GM12878 (cell line): ENCODE results near the gene ABCC11. TPM values are rescaled to one million over a fixed set of nuclear protein-coding genes. Genes with fewer than 3 reads are reported as not detected.

Source experiments
- ATAC-seq: fragments of 200-7000 bp; cut with Tn5 transposase; 3 replicates; pipeline ENCODE4 v1.9.1; 2020; ENCODE audit warnings: mild to moderate bottlenecking, moderate library complexity
- BruUV-seq: library from RNA; stranded (reverse); fragments of 400-500 nt; replicated peaks from 2 replicates; lab custom pipeline; 2021; lab: Mats Ljungman, UMichigan
- CTCF ChIA-PET: fragments of 300-600 bp; sonication (Branson Sonifier 250); formaldehyde crosslinking; extraction: SDS; loops from one replicate; lab custom pipeline; 2021; ENCODE audit warnings: inconsistent platforms; lab: Yijun Ruan, JAX
- POLR2A ChIA-PET: fragments of 350-600 bp; formaldehyde crosslinking; extraction: SDS; loops from one replicate; lab custom pipeline; 2021; ENCODE audit warnings: inconsistent platforms; lab: Charles Lee
- RAD21 ChIA-PET: fragments of 300-600 bp; sonication (Branson Sonifier 250); formaldehyde crosslinking; loops from one replicate; lab custom pipeline; 2023; ENCODE audit warnings: antibody characterized with exemption; ENCODE audit not compliant: unreplicated experiment; lab: Charles Lee
- SMC1A ChIA-PET: fragments of 300-600 bp; sonication (Branson Sonifier 250); formaldehyde crosslinking; loops from one replicate; lab custom pipeline; 2023; ENCODE audit not compliant: unreplicated experiment, uncharacterized antibody; lab: Charles Lee
- DNase-seq: peaks from one replicate; pipeline ENCODE4 v3.0.0-alpha.2; 2011; ENCODE audit warnings: low read depth, low spot score
- FAIRE-seq: peaks from 3 replicates; lab custom pipeline; 2011; peaks lifted over from hg19 to GRCh38; lab: Jason Lieb, UNC
- H2AFZ ChIP-seq: 2 replicates; pipeline ENCODE4 v1.6.0; 2011; ENCODE audit warnings: low read depth, low read length, control low read depth; ENCODE audit not compliant: control insufficient read depth
- H3K27ac ChIP-seq: 2 replicates; pipeline ENCODE4 v1.5.1; 2011; ENCODE audit warnings: control low read depth; ENCODE audit not compliant: control insufficient read depth, insufficient read depth
- H3K27me3 ChIP-seq, 2 experiments: replicated peaks in 1 of 2; 2 replicates each; pipeline versions ENCODE4 v1.6.0 to v1.6.1; 2011; ENCODE audit warnings: low read length in 1 of 2; ENCODE audit not compliant: control insufficient read depth in 2 of 2, insufficient read depth in 2 of 2
- H3K36me3 ChIP-seq, 2 experiments: 2 replicates each; pipeline ENCODE4 v1.5.1; 2011; ENCODE audit warnings: low read length in 1 of 2; ENCODE audit not compliant: control insufficient read depth in 2 of 2, insufficient read depth in 2 of 2
- H3K4me1 ChIP-seq: 2 replicates; pipeline ENCODE4 v1.6.1; 2011; ENCODE audit warnings: mild to moderate bottlenecking, low read length, moderate library complexity, mixed read lengths; ENCODE audit not compliant: control insufficient read depth, insufficient read depth
- H3K4me2 ChIP-seq: 2 replicates; pipeline ENCODE4 v1.6.0; 2011; ENCODE audit warnings: control low read depth; ENCODE audit not compliant: control insufficient read depth, insufficient read depth
- H3K4me3 ChIP-seq: fragments of 200-600 bp; sonication (generic); 2 replicates; pipeline ENCODE4 v1.5.1; 2016
- H3K79me2 ChIP-seq: 2 replicates; pipeline ENCODE4 v1.6.0; 2011; ENCODE audit warnings: low read length; ENCODE audit not compliant: control insufficient read depth, insufficient read depth
- H3K9ac ChIP-seq: 2 replicates; pipeline ENCODE4 v1.8.0; 2011; ENCODE audit warnings: low read length, control low read depth, mixed read lengths; ENCODE audit not compliant: control insufficient read depth, insufficient read depth
- H3K9me3 ChIP-seq: replicated peaks from 3 replicates; pipeline ENCODE4 v1.5.1; 2011; ENCODE audit warnings: mild to moderate bottlenecking, low read length; ENCODE audit not compliant: control insufficient read depth, insufficient read depth
- H4K20me1 ChIP-seq: 2 replicates; pipeline ENCODE4 v1.6.0; 2011; ENCODE audit not compliant: control insufficient read depth, insufficient read depth
- ATF7 ChIP-seq: fragments of 450-650 bp; IDR thresholded peaks from 2 replicates; pipeline ENCODE4 v1.6.1; 2016; ENCODE audit warnings: low read depth, mild to moderate bottlenecking
- MTA2 ChIP-seq: fragments of 450-650 bp; IDR thresholded peaks from 2 replicates; pipeline ENCODE4 v1.6.1; 2016; ENCODE audit warnings: low read depth, mild to moderate bottlenecking, moderate library complexity
- NFYA ChIP-seq: IDR thresholded peaks from 2 replicates; pipeline ENCODE4 v1.6.1; 2011; ENCODE audit warnings: low read depth, mild to moderate bottlenecking, low read length, improper control_type of control experiment, borderline replicate concordance
- NR2F1 ChIP-seq: fragments of 450-650 bp; conservative IDR thresholded peaks from 2 replicates; pipeline ENCODE4 v1.6.1; 2017; ENCODE audit warnings: mild to moderate bottlenecking
- PAX5 ChIP-seq: IDR thresholded peaks from 2 replicates; pipeline ENCODE4 v1.6.1; 2011; ENCODE audit warnings: low read depth, low read length, borderline replicate concordance
- SIN3A ChIP-seq: IDR thresholded peaks from 2 replicates; pipeline ENCODE4 v1.6.1; 2012; ENCODE audit warnings: low read depth, low read length, improper control_type of control experiment
- TCF3 ChIP-seq: IDR thresholded peaks from 2 replicates; pipeline ENCODE4 v1.6.1; 2012; ENCODE audit warnings: low read depth, mild to moderate bottlenecking, low read length, borderline replicate concordance; ENCODE audit not compliant: insufficient read depth
- WRNIP1 ChIP-seq: IDR thresholded peaks from 2 replicates; pipeline ENCODE4 v1.6.1; 2011; ENCODE audit warnings: low read depth, low read length, improper control_type of control experiment, borderline replicate concordance
- ZNF217 ChIP-seq: fragments of 450-650 bp; IDR thresholded peaks from 2 replicates; pipeline ENCODE4 v1.6.1; 2017; ENCODE audit warnings: antibody characterized with exemption, mild to moderate bottlenecking
- WGBS: methylation state at CpG from one replicate; pipeline ENCODE4 v1.1.6; 2016; ENCODE audit warnings: low lambda C conversion rate; ENCODE audit not compliant: insufficient replicate concordance, insufficient coverage; ENCODE audit errors: missing lambda C conversion rate; 5-methylcytosine and 5-hydroxymethylcytosine counted together
- in situ Hi-C: fragments of 300-500 bp; cut with MboI; formaldehyde crosslinking; loops from 9 replicates; pipeline ENCODE4 v1.14.3; 2018; ENCODE audit warnings: mixed read lengths
- intact Hi-C: fragments of 100-400 bp; cut with micrococcal nuclease; formaldehyde crosslinking; loops from one replicate; pipeline ENCODE4 v1.14.2; 2022; ENCODE audit not compliant: unreplicated experiment
- polyA plus RNA-seq, 11 experiments: library from polyadenylated mRNA; depleted of rRNA in 4 of 11; unstranded in 6 of 11; stranded (reverse) in 5 of 11; fragments of >200 nt; fragmentation: Nextera tagmentation in 4 of 11; fragmentation: Illumina TruSeq in 1 of 11; extraction: Ambion mirVana in 4 of 11; extraction: Trizol in 1 of 11; gene quantifications; 1 replicate in 1 of 11; 2 replicates in 10 of 11; pipeline versions ENCODE4 v1.2.1 to v1.2.3, GENCODE V29; 2011 to 2016; ENCODE audit warnings: inconsistent platforms in 2 of 11, missing spikeins in 2 of 11, low read depth in 1 of 11
- total RNA-seq, 4 experiments: library from RNA; depleted of rRNA in 3 of 4; stranded (reverse); fragments of >200 nt in 3 of 4; fragmentation: Illumina TruSeq in 1 of 4; extraction: Trizol in 1 of 4; gene quantifications; 2 replicates each; pipeline versions ENCODE4 v1.2.1 to v1.2.3, GENCODE V29; 2013 to 2021
- TF ChIP-seq, protein P1 (sequence below): fragments of 450-650 bp; IDR thresholded peaks from 2 replicates; pipeline ENCODE4 v1.6.1; 2017; ENCODE audit warnings: mild to moderate bottlenecking
- TF ChIP-seq, protein P2 (sequence below): IDR thresholded peaks from 2 replicates; pipeline ENCODE4 v1.6.1; 2012; ENCODE audit warnings: improper control_type of control experiment, low read depth, low read length; ENCODE audit not compliant: insufficient replicate concordance

ABCC11 gene
- total and polyA plus RNA-seq, 10 of the 15 experiments (the other 5 are each of a cell fraction or from before 2014, with no cell fraction given): 0.04 to 0.20 (median 0.10) TPM; not detected in 6

DNA sequence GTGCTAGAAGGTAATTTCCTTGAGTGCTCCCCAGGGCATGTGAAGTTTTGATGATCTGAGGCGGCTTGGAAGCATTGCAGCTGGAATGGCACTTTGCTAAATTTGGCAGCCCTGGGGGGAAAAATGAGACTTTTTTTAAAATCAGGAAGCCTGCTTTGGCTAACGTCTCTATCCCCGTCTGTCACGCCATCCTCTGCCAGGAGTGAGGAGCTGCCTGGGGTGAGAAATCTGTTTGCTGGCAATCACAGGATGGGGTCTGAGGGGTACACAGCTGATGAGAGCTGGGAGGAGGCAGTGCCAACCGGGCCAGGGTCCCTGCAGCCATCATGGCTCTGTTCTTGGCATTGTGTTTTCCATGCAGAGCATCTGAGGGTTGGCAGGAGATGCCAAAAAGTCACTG is 93.6 kb downstream of the ABCC11 start:
- Histone ChIP-seq H3K79me2 (no peaks in the 10 kb centered on the region), H3K36me3 (no peaks in the 10 kb centered on the region)
- TF ChIP-seq ATF7 (no peak), MTA2 (no peak), WRNIP1 (no peak)
- TF ChIP-seq, all 136 proteins: peak for 0
- DNase-seq: no peak
- no peaks in the 10 kb centered on the region for H4K20me1 ChIP-seq
- H3K9ac ChIP-seq: no peak overlapping the region
- ChIA-PET POLR2A (no interaction called here), CTCF (interaction anchor here (0.8 to 0.9 kb wide), 2 partner anchors 98 to 1012 kb away, joined by 3 read pairs; no protein-coding TSS in a partner anchor), RAD21 (no interaction called here), SMC1A (no interaction called here)
- H3K27ac ChIP-seq: no peak overlapping the region
- no peaks in the 10 kb centered on the region for H3K9me3 ChIP-seq
- intact Hi-C loops (no loop called here), in situ Hi-C loops (no loop called here)
- no peak overlapping the region for H3K4me3 ChIP-seq
- BruUV-seq: no TSS peak
- no peak overlapping the region for H2AFZ ChIP-seq
- no peak for ATAC-seq
- no peak overlapping the region for H3K4me2 ChIP-seq
- WGBS: 53% methylated on average over 5 of the region's 5 CpGs
- no peak for FAIRE-seq
- H3K4me1 ChIP-seq: peaks cover 4% of the 10 kb centered on the region; the same call in 1 of the 2 replicates
- no peaks in the 10 kb centered on the region; a peak in 1 of 4 replicates for H3K27me3 ChIP-seq

DNA sequence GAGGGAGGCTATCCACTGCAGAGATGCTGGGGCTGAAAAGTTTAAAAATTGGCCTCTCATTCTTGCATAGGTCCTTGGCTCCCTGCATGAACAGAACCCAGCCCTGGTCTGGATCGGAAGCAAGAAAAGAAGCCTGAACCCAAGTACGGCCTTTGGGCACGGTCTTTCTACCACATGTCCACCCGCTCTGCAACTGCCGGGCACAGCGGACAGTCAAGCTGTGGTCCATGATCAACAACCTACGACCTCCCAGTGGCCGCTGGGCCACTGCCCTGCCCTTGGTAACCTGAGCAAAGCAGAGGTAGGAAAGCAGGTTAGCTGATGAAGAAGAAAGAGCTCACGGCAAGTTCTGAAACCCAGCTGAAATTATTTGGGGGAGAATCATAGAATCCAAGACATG is 95.1 kb downstream of the ABCC11 start:
- FAIRE-seq (no peak), ATAC-seq (no peak), DNase-seq (no peak)
- H3K9ac ChIP-seq: no peak overlapping the region
- intact Hi-C loops (no loop called here), in situ Hi-C loops (no loop called here)
- no peaks in the 10 kb centered on the region for H3K79me2 ChIP-seq
- H3K9me3 ChIP-seq: no peaks in the 10 kb centered on the region
- ChIA-PET SMC1A (no interaction called here), CTCF (interaction anchor here (1.0 kb wide), 1 partner anchor 97 kb away, joined by 3 read pairs; no protein-coding TSS in a partner anchor), POLR2A (no interaction called here), RAD21 (no interaction called here)
- no peak overlapping the region for H3K4me3 ChIP-seq
- 78% methylated on average over 9 of the region's 9 CpGs for WGBS
- H2AFZ ChIP-seq: no peak overlapping the region
- no peaks in the 10 kb centered on the region for H3K36me3 ChIP-seq
- H3K27ac ChIP-seq: no peak overlapping the region
- no peaks in the 10 kb centered on the region for H4K20me1 ChIP-seq
- no peak overlapping the region for H3K4me2 ChIP-seq
- no peaks in the 10 kb centered on the region; a peak in 1 of 4 replicates for H3K27me3 ChIP-seq
- BruUV-seq: no TSS peak
- H3K4me1 ChIP-seq: no peaks in the 10 kb centered on the region
- TF ChIP-seq SIN3A (no peak), ZNF217 (no peak), PAX5 (no peak), WRNIP1 (no peak), TCF3 (no peak), NFYA (no peak), NR2F1 (no peak)
- TF ChIP-seq, protein P1, sequence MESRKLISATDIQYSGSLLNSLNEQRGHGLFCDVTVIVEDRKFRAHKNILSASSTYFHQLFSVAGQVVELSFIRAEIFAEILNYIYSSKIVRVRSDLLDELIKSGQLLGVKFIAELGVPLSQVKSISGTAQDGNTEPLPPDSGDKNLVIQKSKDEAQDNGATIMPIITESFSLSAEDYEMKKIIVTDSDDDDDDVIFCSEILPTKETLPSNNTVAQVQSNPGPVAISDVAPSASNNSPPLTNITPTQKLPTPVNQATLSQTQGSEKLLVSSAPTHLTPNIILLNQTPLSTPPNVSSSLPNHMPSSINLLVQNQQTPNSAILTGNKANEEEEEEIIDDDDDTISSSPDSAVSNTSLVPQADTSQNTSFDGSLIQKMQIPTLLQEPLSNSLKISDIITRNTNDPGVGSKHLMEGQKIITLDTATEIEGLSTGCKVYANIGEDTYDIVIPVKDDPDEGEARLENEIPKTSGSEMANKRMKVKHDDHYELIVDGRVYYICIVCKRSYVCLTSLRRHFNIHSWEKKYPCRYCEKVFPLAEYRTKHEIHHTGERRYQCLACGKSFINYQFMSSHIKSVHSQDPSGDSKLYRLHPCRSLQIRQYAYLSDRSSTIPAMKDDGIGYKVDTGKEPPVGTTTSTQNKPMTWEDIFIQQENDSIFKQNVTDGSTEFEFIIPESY: no peak
- TF ChIP-seq, protein P2, sequence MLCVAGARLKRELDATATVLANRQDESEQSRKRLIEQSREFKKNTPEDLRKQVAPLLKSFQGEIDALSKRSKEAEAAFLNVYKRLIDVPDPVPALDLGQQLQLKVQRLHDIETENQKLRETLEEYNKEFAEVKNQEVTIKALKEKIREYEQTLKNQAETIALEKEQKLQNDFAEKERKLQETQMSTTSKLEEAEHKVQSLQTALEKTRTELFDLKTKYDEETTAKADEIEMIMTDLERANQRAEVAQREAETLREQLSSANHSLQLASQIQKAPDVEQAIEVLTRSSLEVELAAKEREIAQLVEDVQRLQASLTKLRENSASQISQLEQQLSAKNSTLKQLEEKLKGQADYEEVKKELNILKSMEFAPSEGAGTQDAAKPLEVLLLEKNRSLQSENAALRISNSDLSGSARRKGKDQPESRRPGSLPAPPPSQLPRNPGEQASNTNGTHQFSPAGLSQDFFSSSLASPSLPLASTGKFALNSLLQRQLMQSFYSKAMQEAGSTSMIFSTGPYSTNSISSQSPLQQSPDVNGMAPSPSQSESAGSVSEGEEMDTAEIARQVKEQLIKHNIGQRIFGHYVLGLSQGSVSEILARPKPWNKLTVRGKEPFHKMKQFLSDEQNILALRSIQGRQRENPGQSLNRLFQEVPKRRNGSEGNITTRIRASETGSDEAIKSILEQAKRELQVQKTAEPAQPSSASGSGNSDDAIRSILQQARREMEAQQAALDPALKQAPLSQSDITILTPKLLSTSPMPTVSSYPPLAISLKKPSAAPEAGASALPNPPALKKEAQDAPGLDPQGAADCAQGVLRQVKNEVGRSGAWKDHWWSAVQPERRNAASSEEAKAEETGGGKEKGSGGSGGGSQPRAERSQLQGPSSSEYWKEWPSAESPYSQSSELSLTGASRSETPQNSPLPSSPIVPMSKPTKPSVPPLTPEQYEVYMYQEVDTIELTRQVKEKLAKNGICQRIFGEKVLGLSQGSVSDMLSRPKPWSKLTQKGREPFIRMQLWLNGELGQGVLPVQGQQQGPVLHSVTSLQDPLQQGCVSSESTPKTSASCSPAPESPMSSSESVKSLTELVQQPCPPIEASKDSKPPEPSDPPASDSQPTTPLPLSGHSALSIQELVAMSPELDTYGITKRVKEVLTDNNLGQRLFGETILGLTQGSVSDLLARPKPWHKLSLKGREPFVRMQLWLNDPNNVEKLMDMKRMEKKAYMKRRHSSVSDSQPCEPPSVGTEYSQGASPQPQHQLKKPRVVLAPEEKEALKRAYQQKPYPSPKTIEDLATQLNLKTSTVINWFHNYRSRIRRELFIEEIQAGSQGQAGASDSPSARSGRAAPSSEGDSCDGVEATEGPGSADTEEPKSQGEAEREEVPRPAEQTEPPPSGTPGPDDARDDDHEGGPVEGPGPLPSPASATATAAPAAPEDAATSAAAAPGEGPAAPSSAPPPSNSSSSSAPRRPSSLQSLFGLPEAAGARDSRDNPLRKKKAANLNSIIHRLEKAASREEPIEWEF: no peak
